GM18951 (cell line): ENCODE measurements around the gene TSNAXIP1.

Source experiments
- POLR2A ChIP-seq: IDR thresholded peaks from 4 replicates; pipeline ENCODE4 v1.6.1; 2011; ENCODE audit warnings: mild to moderate bottlenecking; ENCODE audit not compliant: insufficient read length, insufficient read depth; ENCODE audit errors: extremely low read depth
- in situ Hi-C: fragments of 300-500 bp; cut with MboI; formaldehyde crosslinking; loops from one replicate; pipeline ENCODE4 v1.12.0; 2022; ENCODE audit warnings: low sequenced_read_pairs, mixed read lengths, inconsistent platforms; ENCODE audit not compliant: unreplicated experiment

TSNAXIP1 gene

DNA sequence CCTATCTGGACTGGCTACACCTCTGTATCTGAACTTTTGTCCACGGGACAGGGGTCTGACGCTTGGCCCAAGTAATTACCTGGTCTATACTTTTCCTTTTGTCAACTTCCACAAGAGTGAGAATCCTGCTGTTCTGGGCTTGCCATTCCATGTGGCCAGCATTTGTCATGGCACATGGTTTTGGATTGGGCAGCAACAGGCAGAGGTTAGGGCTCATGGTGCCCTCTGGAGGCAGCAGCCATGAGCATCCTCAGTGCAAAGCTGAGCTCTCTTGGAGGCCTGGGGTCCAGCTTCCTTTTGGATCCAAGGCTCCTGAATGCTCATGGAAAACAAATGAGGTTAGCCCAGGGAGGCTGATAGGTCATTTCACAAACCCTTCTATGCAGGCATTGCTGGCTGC is 58.6 kb downstream of the TSNAXIP1 start:
- in situ Hi-C loops: no loop called here
- no peak for TF ChIP-seq POLR2A

DNA sequence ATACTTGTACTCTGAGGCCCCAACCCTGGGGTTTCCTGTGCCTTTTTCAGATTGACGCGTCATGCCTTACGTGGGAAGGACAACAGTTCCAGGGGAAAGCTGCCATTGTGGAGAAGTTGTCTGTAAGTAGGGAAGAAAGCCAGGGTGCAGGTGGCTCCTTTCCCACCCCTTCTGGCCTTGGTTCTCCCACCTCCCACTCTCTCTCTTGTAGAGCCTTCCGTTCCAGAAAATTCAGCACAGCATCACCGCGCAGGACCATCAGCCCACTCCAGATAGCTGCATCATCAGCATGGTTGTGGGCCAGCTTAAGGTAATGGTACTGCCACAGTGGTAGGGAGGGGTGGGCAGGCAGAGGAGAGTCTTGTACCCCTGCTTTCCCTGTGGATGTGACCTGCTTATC is 61.6 kb downstream of the TSNAXIP1 start:
- in situ Hi-C loops: no loop called here
- TF ChIP-seq POLR2A: no peak

DNA sequence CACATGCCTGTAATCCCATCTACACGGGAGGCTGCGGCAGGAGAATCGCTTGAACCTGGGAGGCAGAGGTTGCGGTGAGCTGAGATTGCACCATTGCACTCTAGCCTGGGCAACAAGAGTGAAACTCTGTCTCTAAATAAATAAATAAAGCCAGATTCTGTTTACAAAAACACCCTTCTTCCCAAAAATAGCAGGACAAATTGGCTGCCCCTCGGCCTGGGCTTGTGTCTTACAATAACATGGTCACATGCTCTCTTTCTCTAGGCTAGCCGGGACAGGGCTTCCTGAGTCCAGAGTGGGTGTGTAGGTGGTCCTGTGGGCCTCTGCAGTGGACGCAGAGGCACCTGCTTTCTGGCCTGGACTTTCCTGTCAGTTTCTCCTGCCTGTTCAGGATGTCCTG is 63.0 kb downstream of the TSNAXIP1 start:
- in situ Hi-C loops: no loop called here
- TF ChIP-seq POLR2A: no peak

DNA sequence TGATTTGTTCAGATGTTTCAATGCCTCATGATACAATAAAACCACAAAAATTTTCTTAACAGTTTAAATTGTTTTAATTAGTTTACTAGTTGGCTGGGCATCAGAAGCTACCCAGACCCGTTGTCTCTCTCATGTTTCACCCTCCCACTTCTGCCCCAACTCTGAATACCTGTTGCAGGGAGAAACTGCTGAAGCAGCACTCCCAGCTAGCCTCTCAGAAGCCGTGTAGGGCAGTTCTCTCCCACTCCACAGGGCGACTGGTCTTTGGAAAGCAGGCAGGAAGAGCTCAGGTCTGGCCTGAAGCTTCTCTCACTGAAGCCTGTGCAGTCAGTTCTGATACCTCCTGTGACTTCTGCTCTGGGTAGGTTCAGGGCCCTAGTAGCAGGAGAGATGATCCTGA is 64.6 kb downstream of the TSNAXIP1 start:
- TF ChIP-seq POLR2A: no peak
- in situ Hi-C loops: no loop called here

DNA sequence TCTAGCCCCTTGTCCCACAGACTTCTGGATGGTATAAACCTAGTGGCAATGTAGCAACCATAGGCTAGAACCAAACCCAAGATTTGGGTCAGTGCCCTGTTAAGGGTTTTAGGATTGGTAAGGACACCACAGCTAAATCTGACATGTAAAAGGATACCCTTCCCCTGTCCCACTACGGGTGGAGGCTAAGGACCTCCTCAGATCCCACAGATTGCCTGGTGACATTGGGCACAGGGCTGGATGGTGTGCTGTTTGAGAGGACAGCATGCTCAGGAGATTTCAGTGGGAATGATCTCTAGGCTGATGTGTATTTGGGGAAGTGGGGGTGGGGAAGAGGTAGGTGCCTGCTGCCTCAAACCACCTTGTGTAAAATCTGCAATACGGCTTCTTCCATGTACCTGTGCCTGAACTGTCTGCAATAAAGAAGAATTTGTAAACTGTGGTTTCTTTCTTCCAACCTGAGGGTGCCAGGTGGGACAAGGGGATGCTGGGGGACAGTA is 65.5 kb downstream of the TSNAXIP1 start:
- no peak for TF ChIP-seq POLR2A
- in situ Hi-C loops: no loop called here

DNA sequence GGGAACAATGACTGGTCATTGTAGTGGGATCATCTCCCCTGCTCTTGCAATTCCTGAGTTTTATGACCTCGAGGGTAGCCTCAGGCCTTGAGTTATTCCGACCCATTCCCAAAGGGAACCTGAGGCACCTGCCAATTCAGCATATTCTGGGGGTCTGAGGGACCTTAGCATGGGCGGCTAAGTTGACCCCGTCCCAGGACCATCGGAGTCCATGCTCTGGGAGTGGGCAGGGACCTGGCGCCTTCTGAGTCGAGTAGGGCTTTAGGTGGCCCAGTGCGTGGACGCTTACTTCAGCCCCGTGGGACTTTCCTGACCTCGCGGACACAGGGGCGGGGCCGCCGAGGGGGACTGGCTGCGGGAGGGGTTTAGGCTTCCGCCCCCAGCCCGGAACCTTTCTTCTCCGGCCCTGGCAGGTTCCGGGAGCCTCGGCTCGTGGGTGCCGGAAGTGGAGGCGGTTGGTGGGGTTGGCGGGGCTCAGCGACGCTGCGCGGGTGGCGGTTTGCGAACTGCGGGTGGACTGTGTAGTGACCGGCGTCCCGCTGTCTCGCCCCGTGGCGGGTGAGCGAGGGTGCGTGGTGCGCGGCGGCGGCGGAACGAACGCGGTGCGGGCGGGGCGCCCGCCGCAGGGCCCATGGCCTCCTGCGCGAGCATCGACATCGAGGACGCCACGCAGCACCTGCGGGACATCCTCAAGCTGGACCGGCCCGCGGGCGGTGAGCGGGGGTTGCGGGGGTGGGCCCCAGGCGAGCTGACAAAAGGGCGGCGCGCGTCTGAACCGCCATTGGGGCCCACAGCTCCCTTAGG is 66.1 kb downstream of the TSNAXIP1 start, which contains the start of gene EDC4:
EDC4 (plus strand) TSS at position 422 of the 804 bp plus-strand sequence; CDS start at position 632, 210 bp downstream.
- in situ Hi-C loops: no loop called here
- TF ChIP-seq POLR2A: peak; percentile 87

DNA sequence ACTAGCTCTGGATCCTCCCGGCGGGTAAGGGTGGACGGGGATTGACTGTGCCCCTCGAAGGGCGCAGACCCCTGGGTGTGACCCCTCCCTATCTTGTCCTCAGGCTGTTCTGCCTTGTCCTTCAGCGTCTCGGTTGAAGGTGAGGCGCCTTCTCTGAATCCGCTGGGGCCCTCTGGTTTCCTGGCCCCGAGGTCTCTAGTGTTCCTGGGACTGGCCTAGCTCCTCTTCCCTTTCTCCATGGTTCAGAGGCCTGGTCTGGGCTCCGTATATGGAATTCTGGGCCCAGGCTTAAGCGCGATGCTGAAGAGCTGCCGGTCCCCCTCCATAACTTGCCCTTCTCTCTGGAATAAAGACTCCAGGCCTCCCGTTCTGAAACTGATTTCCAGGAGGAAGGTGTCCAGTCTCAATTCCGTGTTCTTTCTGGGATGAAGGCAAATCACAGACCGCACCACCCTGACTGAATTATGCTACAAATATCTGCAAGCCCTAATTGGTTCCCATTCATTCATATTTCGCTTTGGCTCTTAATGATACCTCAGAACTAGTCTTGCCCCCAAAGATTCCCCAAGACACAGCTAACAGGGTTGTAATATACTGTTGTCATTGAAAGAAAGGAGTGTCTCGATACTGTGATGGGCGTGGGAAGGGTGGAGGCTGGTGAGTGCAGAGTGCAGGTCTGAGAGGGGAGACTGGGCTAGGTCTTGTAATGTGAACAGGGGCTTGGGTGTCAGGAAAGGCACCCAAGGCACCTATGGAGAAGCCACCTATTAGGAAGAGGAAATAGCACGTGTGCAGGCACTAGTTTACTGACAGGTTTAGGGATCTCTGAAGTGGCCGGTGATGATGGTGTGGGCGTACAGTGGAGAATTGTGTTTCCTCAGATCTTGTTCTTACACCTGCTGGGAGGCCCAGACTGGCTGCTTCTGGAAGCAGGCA is 67.0 kb downstream of the TSNAXIP1 start:
- no peak for TF ChIP-seq POLR2A
- in situ Hi-C loops: no loop called here

DNA sequence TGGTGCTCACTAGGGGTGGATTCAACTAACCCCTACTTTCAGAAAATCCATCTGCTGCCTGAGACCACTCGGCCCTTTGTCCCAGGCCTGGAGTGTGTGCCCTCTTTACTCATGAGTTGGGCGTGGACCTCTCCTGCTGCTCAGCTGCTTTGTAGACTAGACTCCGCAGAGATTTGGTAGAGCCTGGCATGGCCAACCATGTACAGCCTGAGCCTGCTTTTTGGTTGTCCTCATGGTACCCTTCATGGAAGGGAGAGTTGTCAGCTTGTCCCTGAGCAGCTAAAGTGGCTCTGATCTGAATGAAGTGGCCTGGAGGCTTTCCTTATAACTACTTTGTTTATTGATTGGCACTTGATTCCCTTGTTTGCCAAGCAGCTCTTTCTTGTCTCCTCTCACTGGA is 67.7 kb downstream of the TSNAXIP1 start:
- in situ Hi-C loops: no loop called here
- no peak for TF ChIP-seq POLR2A

DNA sequence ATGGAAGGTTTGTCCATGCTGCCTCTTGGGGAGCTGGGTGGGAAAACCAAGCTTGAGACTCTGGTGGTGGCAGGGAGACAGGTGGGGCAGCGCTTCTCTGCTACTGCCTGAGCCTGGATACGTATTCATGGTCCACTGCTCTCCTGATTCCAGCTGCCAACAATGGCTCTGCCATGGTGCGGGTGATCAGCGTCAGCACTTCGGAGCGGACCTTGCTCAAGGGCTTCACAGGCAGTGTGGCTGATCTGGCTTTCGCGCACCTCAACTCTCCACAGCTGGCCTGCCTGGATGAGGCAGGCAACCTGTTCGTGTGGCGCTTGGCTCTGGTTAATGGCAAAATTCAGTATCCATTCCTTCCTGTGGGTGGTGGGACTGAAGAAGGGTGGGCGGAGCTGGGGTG is 70.4 kb downstream of the TSNAXIP1 start:
- in situ Hi-C loops: no loop called here
- TF ChIP-seq POLR2A: no peak
